DMS 273 (cell line): ENCODE measurements around the gene UBB.

Experiments used
- DNase-seq: peaks from one replicate; lab custom pipeline; 2025; ENCODE audit not compliant: unreplicated experiment; lab: John Stamatoyannopoulos, UW

Gene UBB

DNA sequence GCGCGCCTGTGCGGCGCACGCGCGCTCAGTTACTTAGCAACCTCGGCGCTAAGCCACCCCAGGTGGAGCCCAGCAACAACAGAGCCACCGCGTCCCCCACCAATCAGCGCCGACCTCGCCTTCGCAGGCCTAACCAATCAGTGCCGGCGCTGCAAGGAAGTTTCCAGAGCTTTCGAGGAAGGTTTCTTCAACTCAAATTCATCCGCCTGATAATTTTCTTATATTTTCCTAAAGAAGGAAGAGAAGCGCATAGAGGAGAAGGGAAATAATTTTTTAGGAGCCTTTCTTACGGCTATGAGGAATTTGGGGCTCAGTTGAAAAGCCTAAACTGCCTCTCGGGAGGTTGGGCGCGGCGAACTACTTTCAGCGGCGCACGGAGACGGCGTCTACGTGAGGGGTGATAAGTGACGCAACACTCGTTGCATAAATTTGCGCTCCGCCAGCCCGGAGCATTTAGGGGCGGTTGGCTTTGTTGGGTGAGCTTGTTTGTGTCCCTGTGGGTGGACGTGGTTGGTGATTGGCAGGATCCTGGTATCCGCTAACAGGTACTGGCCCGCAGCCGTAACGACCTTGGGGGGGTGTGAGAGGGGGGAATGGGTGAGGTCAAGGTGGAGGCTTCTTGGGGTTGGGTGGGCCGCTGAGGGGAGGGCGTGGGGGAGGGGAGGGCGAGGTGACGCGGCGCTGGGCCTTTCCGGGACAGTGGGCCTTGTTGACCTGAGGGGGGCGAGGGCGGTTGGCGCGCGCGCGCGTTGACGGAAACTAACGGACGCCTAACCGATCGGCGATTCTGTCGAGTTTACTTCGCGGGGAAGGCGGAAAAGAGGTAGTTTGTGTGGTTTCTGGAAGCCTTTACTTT is at the start of gene UBB:
UBB (plus strand) TSS at position 452 of the 856 bp plus-strand sequence. CDS start 817 bp downstream, outside the sequence.
- peak; percentile 96 for DNase-seq

DNA sequence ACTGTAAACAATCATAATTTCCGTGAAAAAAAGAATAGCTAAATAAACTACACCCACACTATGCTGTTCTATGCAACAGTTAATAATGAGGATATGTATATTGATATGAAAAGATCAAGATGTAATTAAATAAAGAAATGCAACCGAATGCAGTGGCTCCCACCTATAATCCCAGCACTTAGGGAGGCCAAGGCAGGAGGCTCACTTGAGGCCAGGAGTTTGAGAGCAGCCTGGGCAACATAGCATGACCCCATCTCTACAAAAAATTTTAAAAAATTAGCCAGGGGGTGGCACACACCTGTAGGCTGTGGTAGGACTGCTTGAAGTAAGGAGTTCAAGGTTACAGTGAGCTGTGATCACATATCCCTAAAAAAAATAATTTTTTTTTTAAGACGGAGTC is 42.5 kb upstream of the UBB start:
- DNase-seq = no peak

DNA sequence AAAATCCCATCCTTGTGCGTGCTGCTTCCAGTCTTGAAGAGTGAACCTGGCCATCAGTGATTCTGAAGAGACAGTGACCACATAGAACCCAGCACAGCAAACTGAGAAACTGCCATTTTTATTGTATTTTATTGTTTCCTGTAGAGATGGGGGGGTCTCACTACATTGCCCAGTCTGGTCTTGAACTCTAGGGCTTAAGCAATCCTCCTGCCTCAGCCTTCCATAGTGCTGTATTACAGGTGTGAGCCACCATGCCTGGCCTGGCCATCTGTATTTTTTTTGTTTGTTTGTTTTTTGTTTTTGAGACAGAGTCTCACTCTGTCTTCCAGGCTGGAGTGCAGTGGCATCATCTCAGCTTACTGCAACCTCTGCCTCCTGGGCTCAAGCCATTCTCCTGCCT is 41.5 kb upstream of the UBB start:
- DNase-seq = no peak

DNA sequence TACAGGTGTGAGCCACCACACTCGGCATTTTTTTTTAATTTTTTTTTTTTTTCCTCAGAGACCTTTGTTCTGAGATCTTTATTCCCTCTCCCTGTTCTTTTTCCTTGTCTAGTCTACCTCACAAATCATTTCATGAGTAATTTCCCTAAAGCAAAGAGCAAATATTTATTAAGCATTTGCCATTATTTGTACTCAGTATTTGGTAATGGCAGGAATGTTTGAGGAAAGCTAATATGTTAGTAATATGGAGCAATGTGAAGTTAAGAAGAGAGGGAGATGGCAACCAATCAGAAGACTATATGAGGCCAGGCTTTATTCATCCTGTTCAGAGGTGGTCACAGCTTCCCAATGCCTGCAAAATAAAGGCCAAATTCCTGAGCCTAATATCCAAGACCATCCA is 40.9 kb upstream of the UBB start:
- no peak for DNase-seq

DNA sequence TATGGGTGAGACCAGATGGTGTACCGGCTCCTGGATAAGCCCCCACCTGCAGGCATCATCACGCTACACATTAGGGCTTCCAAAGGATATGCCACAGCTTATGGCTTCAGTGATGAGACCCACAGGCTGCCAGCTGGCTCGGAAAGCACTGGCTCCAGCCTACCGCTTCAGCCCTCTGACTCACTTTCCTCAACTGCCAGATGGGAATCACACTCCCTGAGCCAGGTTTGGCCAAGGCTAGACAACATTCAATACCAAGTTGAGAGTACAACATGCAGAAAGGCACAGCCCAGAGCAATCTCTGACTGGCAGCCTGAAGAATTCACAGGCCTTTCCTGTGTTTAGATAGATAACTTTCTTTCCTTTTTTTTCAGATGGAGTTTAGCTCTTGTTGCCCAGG is 37.9 kb upstream of the UBB start:
- peak; percentile 60 for DNase-seq

DNA sequence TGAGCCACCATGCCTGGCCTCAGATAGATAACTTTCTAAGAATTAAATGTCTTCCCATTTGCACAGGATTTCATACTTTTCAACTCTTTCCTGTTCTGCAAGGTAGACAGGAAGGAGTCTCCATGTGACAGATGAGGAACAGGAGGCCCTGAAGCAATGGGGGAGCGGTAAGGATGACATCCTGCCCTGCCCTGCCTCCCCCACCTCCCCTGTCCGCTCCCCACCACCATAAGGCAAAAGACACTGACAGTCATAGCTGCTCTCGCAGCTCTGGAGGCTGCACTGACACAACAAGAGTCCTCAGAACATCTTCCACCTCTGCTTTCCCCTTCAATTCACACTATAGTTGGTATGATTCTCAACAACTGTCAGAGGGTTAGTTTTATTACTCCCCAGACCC is 37.3 kb upstream of the UBB start:
- DNase-seq = no peak

DNA sequence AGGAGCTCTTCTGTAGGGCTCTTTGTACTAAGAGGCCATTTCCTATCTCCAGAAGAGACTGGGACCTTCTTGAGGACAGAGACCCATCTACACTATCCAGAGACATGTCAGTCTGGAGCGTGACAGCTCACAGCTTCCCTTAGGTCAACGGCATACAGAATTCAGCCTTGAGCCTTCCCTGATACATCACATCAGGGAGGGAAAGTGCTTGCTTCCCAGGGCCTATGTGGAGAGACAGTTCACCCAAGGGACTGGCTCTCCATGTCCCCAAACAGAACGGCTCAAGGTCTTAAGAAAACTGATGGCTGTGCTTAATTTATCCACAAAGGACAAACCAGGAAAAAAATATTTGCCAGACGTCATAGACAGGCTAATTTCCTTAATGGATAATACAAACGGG is 35.3 kb upstream of the UBB start:
- no peak for DNase-seq

DNA sequence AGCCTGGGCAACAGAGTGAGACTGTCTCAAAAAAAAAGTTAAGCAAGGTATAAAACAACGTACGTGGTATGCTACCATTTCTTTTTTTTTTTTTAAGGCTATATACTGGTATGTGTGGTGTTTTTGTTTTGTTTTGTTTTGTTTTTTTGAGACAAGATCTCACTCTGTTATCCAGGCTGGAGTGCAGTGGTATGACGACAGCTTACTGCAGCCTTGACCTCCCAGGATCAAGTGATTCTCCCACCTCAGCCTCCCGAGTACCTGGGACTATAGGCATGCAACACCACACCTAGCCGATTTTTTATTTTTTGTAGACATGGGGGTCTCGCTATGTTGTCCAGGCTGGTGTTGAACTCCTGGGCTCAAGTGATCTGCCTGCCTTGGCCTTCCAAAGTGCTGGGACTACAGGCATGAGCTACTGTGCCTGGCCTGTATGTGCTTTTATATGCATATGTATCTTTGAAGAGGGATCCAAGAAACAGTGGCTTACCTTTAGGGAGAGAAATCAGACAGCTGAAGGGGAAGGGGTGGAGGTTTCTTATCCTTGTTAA is 34.1 kb upstream of the UBB start:
- DNase-seq = no peak

DNA sequence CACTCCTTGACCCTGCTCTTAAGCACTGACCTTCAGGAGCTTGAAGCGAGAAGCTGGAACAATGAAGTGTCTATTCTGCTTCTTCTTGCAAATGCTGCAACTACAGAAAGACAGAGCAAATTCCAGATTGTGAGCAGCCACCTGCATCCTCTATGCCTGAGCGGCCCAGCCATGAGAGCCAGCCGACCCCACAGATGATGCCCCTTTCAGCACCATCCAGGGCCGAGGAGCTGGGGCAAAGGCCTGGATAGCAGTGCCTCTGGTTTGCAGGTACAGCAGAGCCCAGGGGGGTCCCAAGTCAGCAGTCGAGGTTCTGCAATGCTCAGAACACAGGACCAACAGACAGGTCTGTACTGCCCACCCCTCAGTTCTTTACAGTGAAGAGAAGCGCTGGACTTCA is 32.3 kb upstream of the UBB start:
- no peak for DNase-seq

DNA sequence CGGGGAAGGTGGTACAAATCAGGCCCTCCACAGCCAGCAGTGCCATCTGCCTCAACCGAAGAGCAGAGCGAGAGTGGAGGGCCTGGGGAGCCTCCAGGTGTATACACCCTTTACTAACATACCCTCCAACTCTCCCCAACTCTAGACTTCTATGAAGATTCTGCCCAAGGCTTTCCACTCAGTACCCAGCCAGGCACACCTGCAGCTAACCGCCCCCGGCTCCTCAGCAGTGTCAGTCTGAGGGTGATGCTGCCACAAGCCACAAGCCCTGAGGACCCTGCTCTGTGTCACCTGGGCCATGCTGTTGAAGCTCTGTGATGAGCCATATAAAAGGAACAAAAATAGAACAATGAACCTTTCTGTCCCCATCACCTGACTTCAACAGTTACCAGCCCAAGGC is 31.5 kb upstream of the UBB start:
- DNase-seq = no peak

DNA sequence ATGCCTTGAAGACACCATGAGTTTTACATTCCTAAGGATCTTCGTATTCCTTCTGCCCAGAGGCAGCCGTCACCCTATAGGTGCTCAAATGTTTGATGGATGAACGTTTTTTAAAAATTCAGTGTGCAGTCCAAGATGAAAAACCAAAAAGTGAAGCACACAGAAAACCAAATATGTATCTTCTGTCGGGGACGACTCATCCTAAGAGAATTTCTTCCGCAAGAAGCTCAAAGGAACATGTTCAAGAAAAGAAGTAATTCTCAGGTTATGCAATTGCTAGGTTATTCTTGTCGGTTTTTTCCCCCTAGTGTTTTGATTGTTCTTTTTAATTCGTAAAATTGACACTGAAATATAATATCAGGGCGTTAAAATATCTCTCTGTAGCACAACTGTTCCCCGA is 29.1 kb upstream of the UBB start:
- no peak for DNase-seq

DNA sequence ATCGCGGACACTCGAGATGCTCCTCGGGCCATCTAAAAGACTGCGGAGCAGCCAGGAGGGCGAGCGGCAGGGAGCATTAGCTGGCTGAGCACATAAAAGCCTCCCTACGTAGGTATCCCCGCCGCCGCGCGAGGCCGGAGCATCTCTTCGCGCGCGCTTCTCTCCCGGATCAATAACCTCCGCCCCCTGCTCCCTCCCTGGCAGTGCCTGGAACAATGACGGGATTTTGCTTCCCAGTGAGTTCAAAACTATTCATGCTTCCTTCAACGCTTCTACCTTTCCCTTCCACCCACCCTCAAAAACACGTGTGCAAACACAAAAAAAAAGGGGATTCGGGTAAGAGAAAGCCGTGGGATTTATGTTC is 28.6 kb upstream of the UBB start:
- DNase-seq = peak; percentile 67

DNA sequence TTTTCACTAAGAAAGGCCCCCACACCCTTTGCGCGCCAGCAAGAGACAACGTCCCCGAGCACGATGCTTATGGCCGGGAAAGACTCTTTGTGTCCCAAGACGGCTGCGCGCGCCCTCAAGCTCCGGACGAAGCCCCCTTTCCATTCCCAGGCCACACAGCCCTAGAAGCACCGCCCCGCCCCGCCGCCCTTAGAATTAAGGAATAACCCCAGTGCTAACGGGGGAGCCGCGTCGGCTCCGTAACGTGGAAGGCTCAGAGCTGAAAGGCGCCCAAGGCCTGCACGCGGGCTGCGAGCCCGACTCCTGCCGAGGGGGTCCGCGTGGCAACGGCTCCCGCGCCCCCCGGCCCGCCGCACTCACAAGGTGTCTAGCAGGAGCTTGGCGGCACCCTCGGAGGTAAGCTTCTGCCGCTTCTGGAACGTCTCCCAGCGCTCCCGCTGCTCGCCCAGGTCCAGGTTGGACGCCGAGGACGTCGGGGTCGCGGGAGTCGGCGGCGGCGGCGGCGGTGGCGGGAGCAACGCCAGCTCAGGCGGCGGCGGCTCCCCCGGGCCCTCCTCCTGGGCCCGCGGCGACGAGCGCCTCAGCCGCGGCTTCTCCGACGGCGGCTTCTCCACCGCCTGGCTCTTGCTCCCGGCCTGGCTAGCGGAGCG is 28.1 kb upstream of the UBB start:
- peak; percentile 63 for DNase-seq

DNA sequence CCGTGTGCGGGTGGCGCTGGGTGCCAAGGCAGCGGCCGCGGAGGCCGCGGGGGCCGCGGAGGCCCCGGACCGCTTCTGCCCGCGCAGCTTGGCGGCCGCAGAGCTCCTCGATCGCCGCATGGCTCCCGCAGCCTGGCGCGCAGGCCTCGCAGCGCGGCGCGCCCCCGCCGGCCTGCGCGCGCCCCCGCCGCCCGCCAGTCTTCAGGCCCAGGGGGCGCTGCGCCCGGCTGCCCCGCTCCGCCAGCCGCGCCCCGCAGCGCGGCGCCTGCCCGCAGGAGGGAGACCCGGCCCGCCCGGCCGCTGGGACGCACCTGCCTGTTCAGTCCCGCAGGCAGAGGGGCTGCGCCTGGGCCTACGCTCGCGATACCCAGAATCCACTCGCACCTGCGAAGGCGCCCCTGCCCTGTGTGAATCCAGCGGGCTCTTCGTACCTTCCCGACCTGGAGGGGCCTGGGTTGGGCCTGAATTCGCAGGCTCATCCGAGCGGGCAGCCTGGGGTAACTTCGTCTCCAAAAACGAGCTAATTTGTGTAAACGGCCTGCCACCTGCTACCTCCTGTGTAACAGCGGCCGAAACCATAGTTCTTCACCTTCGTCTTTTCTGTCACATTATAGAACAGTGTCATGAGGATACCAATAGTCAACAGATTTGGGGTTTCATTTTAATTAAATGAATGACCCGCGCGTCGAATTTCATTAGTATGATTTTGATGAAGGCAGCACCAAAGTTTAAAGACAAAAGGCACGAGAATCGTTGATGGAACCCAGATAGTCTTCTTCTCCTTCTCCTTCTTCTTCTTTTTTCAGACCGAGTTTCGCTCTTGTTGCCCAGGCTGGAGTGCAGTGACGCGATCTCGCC is 27.3 kb upstream of the UBB start, which contains the start of gene CENPV:
CENPV (minus strand) TSS at position 153 of the 858 bp plus-strand sequence; CDS start at position 120, 33 bp downstream.
- DNase-seq = peak; percentile 85

DNA sequence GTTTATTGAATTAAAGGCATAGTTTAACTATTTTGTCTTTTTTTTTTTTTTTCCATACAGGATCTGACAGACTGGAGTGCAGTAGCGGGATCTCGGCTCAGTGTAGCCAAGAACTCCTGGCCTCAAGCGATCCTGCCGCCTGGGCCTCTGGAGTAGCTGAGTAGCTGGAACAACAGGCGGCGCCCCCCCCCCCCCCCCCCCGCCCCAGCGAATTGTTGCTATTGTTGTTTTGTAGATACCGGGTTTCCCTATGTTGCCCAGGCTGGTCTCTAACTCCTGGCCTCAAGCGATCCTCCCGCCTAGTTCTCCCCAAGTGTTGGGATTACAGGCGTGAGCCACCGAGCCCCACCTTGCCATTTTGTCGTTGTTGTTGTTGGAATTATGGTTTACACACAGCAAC is 26.3 kb upstream of the UBB start:
- DNase-seq = no peak

DNA sequence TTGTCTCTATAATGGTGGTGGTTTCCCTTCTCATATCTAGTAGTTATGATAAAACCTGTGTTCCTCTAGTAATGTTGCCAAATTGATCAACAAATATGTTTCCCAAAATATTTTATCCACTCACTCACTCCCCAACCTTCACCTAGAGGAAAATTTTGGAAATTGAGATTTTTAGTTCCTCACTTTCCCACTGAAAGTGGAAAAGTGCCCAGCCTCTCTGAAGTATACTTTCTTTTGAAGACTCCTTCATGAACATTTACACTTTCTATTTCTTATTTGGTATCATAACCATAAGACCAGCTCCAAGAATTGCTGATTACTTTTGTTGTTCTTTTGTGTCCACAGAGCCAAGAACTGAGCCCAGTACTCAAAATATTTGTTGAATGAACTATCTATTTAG is 22.5 kb upstream of the UBB start:
- DNase-seq = no peak

DNA sequence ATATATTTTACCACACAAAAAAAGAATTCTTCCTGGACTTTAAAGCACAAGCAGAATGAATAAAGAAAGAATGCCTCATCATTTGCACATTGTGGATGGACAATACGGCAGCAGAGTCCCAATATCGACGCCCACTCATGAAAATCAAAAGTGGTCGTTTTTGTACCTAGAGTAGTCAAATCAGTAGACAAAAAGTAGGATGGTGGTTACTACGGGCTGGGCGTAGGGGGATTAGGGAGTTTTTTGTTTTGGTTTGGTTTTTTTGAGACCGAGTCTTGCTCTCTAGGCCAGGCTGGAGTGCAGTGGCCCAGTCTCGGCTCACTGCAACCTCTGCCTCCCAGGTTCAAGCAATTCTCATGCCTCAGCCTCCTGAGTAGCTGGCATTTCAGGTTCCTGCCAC is 19.0 kb upstream of the UBB start:
- no peak for DNase-seq

DNA sequence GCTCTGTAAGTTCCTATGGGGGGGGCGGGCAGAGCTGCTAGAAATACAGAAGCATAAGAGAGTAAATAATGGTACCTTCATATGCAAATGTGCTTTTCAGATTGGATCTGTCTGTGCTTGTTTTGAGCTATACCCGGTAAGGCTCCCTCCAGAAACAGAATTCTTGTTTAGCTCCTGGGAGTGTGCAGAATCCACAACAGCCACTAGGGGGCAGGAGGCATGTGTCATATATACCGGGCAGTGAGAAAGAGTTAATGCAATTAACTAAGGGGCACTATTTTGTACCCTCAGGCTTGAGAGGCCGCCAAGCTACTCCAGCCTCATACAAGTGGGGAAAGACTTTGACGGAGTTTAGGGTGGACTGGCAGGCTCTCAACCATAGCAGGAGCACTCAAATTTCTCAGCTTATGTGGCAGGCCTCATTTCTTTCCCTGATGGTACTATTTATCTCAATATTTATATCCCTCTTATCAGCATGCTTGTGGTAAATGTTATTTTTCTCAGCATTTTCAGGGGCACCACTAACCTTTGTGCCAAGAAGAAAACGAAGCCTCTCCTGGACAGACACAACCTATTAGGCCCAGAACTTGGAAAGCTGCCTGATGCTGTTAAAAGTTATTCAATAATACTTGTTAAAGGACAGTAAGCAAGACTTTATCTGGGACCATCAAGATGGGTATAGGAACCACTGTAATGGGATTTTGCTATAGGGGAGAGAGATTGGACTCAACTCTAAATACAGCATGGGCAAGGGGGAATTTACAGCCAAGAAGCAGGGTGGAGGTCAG is 16.9 kb upstream of the UBB start:
- peak; percentile 85 for DNase-seq

DNA sequence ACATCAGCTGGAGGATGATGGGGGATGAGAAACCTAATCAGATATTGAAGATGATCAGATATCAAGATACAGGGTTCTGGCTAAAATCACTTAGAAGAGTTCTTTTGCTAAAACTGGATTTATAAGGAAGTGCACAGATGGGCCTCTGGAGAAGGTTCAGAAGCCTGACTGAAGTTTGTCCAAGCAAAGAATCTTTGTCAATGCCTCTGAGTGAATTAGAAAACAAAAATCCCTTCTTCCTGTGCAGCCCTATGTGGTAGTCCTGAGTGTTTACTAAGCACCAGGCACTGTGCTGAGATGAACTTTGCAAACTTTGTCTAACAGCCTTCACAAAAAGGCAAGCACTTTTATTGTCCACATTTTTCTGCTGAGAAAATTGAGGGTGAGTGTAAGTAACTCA is 16.3 kb upstream of the UBB start:
- DNase-seq = no peak

DNA sequence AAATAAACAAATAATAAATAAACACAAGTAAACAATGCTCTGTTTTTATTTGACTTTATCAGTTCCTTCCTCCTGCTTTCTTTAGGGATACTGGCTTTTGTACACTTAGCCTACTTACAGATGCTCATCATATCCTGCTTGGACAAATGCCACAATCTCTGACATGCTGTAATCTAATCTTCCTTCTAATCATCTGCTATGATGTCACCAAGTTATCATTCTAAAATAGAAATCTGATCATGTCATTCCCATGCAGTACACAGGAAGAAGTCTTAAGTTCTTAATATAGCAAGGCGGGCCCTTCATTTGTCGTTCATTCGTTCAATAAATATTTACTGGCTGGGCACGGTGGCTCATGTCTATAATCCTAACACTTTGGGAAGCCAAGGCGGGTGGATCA is 9.1 kb upstream of the UBB start:
- peak; percentile 67 for DNase-seq
